ENCODE results near the gene FZD7. TPM values are rescaled to one million over a fixed set of nuclear protein-coding genes. Genes with fewer than 3 reads are reported as not detected.

Gene FZD7
- total RNA-seq, 1 experiment from 2014 or later = 14.6 TPM

GRCh38 chr2:202071107-202071506 lies 37.5 kb downstream of the FZD7 start:
- ATAC-seq = no peak
- TF ChIP-seq EGR1 (IDR thresholded peaks at IDR 0.05; ENCODE audit: low read depth) (no peak), ZBTB33 (IDR thresholded peaks at IDR 0.05; ENCODE audit: extremely low read depth, insufficient replicate concordance, low read length) (no peak), EZH2 (IDR thresholded peaks at IDR 0.05) (no peak), ATF3 (IDR thresholded peaks at IDR 0.05) (no peak), SRF (IDR thresholded peaks at IDR 0.05; ENCODE audit: low read depth) (no peak), ELF1 (IDR thresholded peaks at IDR 0.05; ENCODE audit: borderline replicate concordance, low read depth) (no peak), SP1 (IDR thresholded peaks at IDR 0.05; ENCODE audit: low read depth) (no peak), SIN3A (IDR thresholded peaks at IDR 0.05; ENCODE audit: low read depth) (no peak), MAX (IDR thresholded peaks at IDR 0.05) (no peak), YY1 (IDR thresholded peaks at IDR 0.05; ENCODE audit: extremely low read depth, insufficient replicate concordance, low read depth, low read length) (no peak), ZFX (IDR thresholded peaks at IDR 0.05) (no peak), POLR2AphosphoS5 (IDR thresholded peaks at IDR 0.05; ENCODE audit: low read depth, low read length) (no peak), EZH2phosphoT487 (IDR thresholded peaks at IDR 0.05; ENCODE audit: borderline replicate concordance) (no peak)
- no peaks in the 10 kb centered on the region for H3K79me2 ChIP-seq (ENCODE audit: insufficient read depth, low read length)
- ChIA-PET CTCF (no interaction called here), POLR2A (no interaction called here), RAD21 (ENCODE audit: low non-redundant PET in 1 of 2, low total read pairs in 2 of 2, uncharacterized antibody in 2 of 2, unreplicated experiment in 2 of 2) (no interaction called here)
- intact Hi-C loops (cut with micrococcal nuclease) = no loop called here
- no peak for DNase-seq (ENCODE audit: low read depth, low spot score)
- H2AFZ ChIP-seq (ENCODE audit: low read depth, low read length, poor library complexity, severe bottlenecking) = no peak overlapping the region
- H3K9me3 ChIP-seq (ENCODE audit: control insufficient read depth in 1 of 2, insufficient read depth in 1 of 2, low read depth in 1 of 2, low read length in 2 of 2) = no peaks in the 10 kb centered on the region
- H4K20me1 ChIP-seq (ENCODE audit: insufficient read depth) = no peaks in the 10 kb centered on the region
- H3K36me3 ChIP-seq (ENCODE audit: control insufficient read depth in 1 of 2, insufficient read depth in 2 of 2, low read length in 2 of 2) = no peaks in the 10 kb centered on the region
- BruUV-seq (replicated peaks) = no TSS peak
- H3K4me3 ChIP-seq (replicated peaks in 1 of 2; ENCODE audit: low read depth in 1 of 2, low read length in 2 of 2) = no peak overlapping the region
- H3K9ac ChIP-seq (ENCODE audit: low read length) = no peak overlapping the region
- no peaks in the 10 kb centered on the region for H3K4me1 ChIP-seq (ENCODE audit: control insufficient read depth in 1 of 2, insufficient read depth in 2 of 2, low read length in 2 of 2)
- H3K27ac ChIP-seq (ENCODE audit: low read depth, low read length) = no peak overlapping the region
- H3K27me3 ChIP-seq (ENCODE audit: insufficient read depth, low read length) = no peaks in the 10 kb centered on the region
- no peak overlapping the region for H3K4me2 ChIP-seq (ENCODE audit: low read length)
- H3K9me2 ChIP-seq (ENCODE audit: insufficient read depth) = no peaks in the 10 kb centered on the region

Data from HCT116 (cell line).